CD14-positive monocyte (primary cell): ENCODE results near the gene ANAPC16. TPM values are rescaled to one million over a fixed set of nuclear protein-coding genes. Genes with fewer than 3 reads are reported as not detected.
A peak's percentile ranks its signal among the peaks of the same experiment; 100 is the strongest.

Source experiments
- DNase-seq, 3 donors: peaks; one replicate each; pipeline ENCODE4 v3.0.0-alpha.2; 2011 to 2022
- H2AFZ ChIP-seq: 2 replicates; pipeline ENCODE4 v1.6.0; 2012; ENCODE audit warnings: mild to moderate bottlenecking, low read depth, low read length, inconsistent platforms; ENCODE audit not compliant: insufficient read depth, poor library complexity, severe bottlenecking
- H3K27ac ChIP-seq, 2 donors: 1 replicate in 1 of 2; 2 replicates in 1 of 2; pipeline ENCODE4 v1.5.1; 2012 to 2013; ENCODE audit warnings: low read length in 2 of 2, control low read depth in 1 of 2, inconsistent platforms in 1 of 2, low read depth in 1 of 2, mild to moderate bottlenecking in 1 of 2
- H3K27me3 ChIP-seq, 2 donors: one replicate each; pipeline versions ENCODE4 v1.6.0 to v1.6.1; 2011 to 2013; ENCODE audit warnings: low read length in 2 of 2; ENCODE audit not compliant: control insufficient read depth in 2 of 2, insufficient read depth in 2 of 2
- H3K36me3 ChIP-seq, 2 donors: replicated peaks in 1 of 2; 1 replicate in 1 of 2; 2 replicates in 1 of 2; pipeline versions ENCODE4 v1.5.1 to v1.6.1; 2012 to 2013; ENCODE audit warnings: low read length in 2 of 2, control low read depth in 1 of 2, inconsistent platforms in 1 of 2, mild to moderate bottlenecking in 1 of 2; ENCODE audit not compliant: insufficient read depth in 2 of 2, control insufficient read depth in 1 of 2
- H3K4me1 ChIP-seq, 2 donors: 1 replicate in 1 of 2; 2 replicates in 1 of 2; pipeline versions ENCODE4 v1.5.1 to v1.6.1; 2012 to 2013; ENCODE audit warnings: low read length in 2 of 2, control low read depth in 1 of 2, inconsistent platforms in 1 of 2, mild to moderate bottlenecking in 1 of 2, moderate library complexity in 1 of 2; ENCODE audit not compliant: insufficient read depth in 2 of 2, control insufficient read depth in 1 of 2
- H3K4me2 ChIP-seq: replicated peaks from 2 replicates; pipeline ENCODE3; 2012; ENCODE audit warnings: low read length, moderate library complexity, mild to moderate bottlenecking; ENCODE audit not compliant: poor library complexity, severe bottlenecking; ENCODE audit errors: extremely low read depth
- H3K4me3 ChIP-seq, 3 experiments: fragments of 200-600 bp in 1 of 3; sonication (generic) in 1 of 3; replicated peaks in 1 of 3; 1 replicate in 2 of 3; 2 replicates in 1 of 3; pipeline ENCODE4 v1.5.1; 2011 to 2013; ENCODE audit warnings: low read length in 3 of 3, mild to moderate bottlenecking in 3 of 3, control low read depth in 2 of 3, low read depth in 2 of 3, inconsistent platforms in 1 of 3, moderate library complexity in 1 of 3
- H3K79me2 ChIP-seq: 2 replicates; pipeline ENCODE4 v1.6.0; 2012; ENCODE audit warnings: mild to moderate bottlenecking, control low read depth, inconsistent platforms, low read length, moderate library complexity; ENCODE audit not compliant: insufficient read depth
- H3K9ac ChIP-seq: 2 replicates; pipeline ENCODE4 v1.6.0; 2017; ENCODE audit warnings: low read length, mild to moderate bottlenecking; ENCODE audit not compliant: insufficient read depth, poor library complexity, severe bottlenecking
- H3K9me3 ChIP-seq, 2 donors: replicated peaks in 1 of 2; 1 replicate in 1 of 2; 2 replicates in 1 of 2; pipeline versions ENCODE4 v1.5.1 to v1.6.1; 2012 to 2013; ENCODE audit warnings: low read length in 2 of 2, control low read depth in 1 of 2; ENCODE audit not compliant: control insufficient read depth in 1 of 2, insufficient read depth in 1 of 2
- H4K20me1 ChIP-seq: 2 replicates; pipeline ENCODE4 v1.6.0; 2012; ENCODE audit warnings: mild to moderate bottlenecking, low read length, control low read depth, moderate library complexity; ENCODE audit not compliant: insufficient read depth
- H3K27ac Mint-ChIP-seq, 7 donors: one replicate each; pipeline ENCODE4 v1.8.0; 2020; ENCODE audit warnings: mild to moderate bottlenecking in 7 of 7, mixed read lengths in 7 of 7, moderate library complexity in 6 of 7, inconsistent platforms in 2 of 7
- H3K27me3 Mint-ChIP-seq, 3 donors: one replicate each; pipeline ENCODE4 v1.8.0; 2021 to 2022; ENCODE audit warnings: low read depth in 3 of 3, mild to moderate bottlenecking in 3 of 3, mixed read lengths in 3 of 3, moderate library complexity in 3 of 3, inconsistent platforms in 1 of 3
- H3K36me3 Mint-ChIP-seq, 2 donors: one replicate each; pipeline ENCODE4 v1.8.0; 2020; ENCODE audit warnings: mixed read lengths in 2 of 2, inconsistent platforms in 1 of 2, mild to moderate bottlenecking in 1 of 2
- H3K4me1 Mint-ChIP-seq: one replicate; pipeline ENCODE4 v1.8.0; 2020; ENCODE audit warnings: mild to moderate bottlenecking, mixed read lengths
- H3K4me3 Mint-ChIP-seq, 2 donors: one replicate each; pipeline ENCODE4 v1.8.0; 2020; ENCODE audit warnings: mild to moderate bottlenecking in 2 of 2, mixed read lengths in 2 of 2, moderate library complexity in 1 of 2
- H3K9me3 Mint-ChIP-seq, 7 donors: one replicate each; pipeline ENCODE4 v1.8.0; 2020 to 2022; ENCODE audit warnings: mixed read lengths in 7 of 7, mild to moderate bottlenecking in 6 of 7, moderate library complexity in 6 of 7, inconsistent platforms in 2 of 7
- WGBS: methylation state at CpG from one replicate; pipeline ENCODE4 v1.1.5; 2013; ENCODE audit warnings: missing lambda C conversion rate; ENCODE audit not compliant: insufficient coverage; 5-methylcytosine and 5-hydroxymethylcytosine counted together
- intact Hi-C, 2 donors: fragments of 100-400 bp; cut with micrococcal nuclease; formaldehyde crosslinking; loops; one replicate each; pipeline versions ENCODE4 v1.15.0 to v1.15.1; 2023
- polyA plus RNA-seq, 3 donors: library from polyadenylated mRNA; depleted of rRNA in 1 of 3; unstranded in 2 of 3; stranded (reverse) in 1 of 3; fragments of 300-500 nt in 2 of 3; fragments of >200 nt in 1 of 3; fragmentation: Illumina TruSeq in 2 of 3; gene quantifications; 1 replicate in 2 of 3; 2 replicates in 1 of 3; pipeline ENCODE4 v1.2.3, GENCODE V29; 2012 to 2021
- TF ChIP-seq, protein P1 (sequence below): fragments of 200-600 bp; IDR thresholded peaks from one replicate; pipeline ENCODE4 v1.8.0; 2022; ENCODE audit warnings: antibody characterized with exemption, mild to moderate bottlenecking

Gene ANAPC16
- polyA plus RNA-seq, 3 donors: 65.5 to 167 (median 148) TPM

DNA sequence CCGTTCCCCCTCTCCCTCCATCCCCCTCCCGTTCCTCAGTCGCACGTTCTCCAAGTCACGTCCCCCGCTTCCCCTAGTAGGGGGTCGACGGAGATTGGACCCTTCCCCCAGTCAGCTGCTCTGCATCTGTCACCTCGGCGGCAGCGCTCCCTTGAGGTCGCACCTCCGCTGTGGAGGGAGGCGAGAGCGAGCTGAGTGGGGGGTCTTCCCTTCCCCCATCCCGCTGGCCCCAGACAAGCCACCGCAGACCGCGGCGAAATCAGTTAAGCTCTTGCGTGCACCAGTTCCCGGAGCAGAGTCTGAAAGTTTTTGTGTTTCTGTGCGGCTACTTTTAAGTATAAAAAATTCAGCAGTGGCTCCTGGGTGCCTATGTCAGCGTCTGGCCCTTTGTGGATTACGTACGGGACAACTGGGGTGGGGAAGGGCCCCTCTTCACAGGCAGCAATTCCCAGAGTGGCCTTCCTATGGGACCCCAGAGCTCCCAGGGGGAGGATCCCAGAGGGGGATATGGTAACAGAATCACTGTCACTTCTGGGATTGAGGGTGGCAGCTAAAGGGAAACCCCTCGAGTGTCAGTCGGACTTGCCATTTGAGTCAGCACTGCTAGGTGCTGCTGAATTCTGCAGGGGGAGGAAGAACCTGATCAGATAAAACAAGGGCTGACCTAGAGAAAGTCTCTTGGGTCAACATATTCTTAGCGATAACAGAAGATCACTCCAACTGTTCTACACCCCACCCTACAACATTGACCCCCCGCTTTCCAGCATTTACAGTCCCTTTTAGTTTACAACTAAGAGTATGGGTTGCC lies 45.4 kb downstream of the ANAPC16 start:
- Histone ChIP-seq H3K79me2 (no peaks in the 10 kb centered on the region), H3K9me3 (no peaks in the 10 kb centered on the region), H2AFZ (peak overlapping the region; percentile 73), H3K4me3 (peak overlapping the region; percentile 63 to 79 (median 64)), H3K27me3 (no peaks in the 10 kb centered on the region), H3K9ac (peak overlapping the region; percentile 73), H4K20me1 (no peaks in the 10 kb centered on the region), H3K27ac (peak overlapping the region; percentile 59 to 86), H3K4me1 (peaks cover 40 to 42% of the 10 kb centered on the region in 2 donors), H3K36me3 (no peaks in the 10 kb centered on the region), H3K4me2 (peak overlapping the region; percentile 79)
- H3K27me3 Mint-ChIP-seq: peaks cover 0 to 2% (median 1%) of the 10 kb centered on the region in 3 donors
- peaks cover 0 to 2% of the 10 kb centered on the region in 2 donors for H3K36me3 Mint-ChIP-seq
- H3K4me3 Mint-ChIP-seq: peak overlapping the region; percentile 85 to 91
- WGBS: 0% methylated on average over 7 of the region's 30 CpGs
- H3K4me1 Mint-ChIP-seq: peaks cover 39% of the 10 kb centered on the region
- H3K27ac Mint-ChIP-seq: peak overlapping the region; percentile 74 to 95 (median 91)
- H3K9me3 Mint-ChIP-seq: no peaks in the 10 kb centered on the region
- intact Hi-C loops: loop anchor here in 1 of 2 donors (5.0 kb wide), 1 partner anchor 36 kb away; no protein-coding TSS in a partner anchor
- TF ChIP-seq, protein P1, sequence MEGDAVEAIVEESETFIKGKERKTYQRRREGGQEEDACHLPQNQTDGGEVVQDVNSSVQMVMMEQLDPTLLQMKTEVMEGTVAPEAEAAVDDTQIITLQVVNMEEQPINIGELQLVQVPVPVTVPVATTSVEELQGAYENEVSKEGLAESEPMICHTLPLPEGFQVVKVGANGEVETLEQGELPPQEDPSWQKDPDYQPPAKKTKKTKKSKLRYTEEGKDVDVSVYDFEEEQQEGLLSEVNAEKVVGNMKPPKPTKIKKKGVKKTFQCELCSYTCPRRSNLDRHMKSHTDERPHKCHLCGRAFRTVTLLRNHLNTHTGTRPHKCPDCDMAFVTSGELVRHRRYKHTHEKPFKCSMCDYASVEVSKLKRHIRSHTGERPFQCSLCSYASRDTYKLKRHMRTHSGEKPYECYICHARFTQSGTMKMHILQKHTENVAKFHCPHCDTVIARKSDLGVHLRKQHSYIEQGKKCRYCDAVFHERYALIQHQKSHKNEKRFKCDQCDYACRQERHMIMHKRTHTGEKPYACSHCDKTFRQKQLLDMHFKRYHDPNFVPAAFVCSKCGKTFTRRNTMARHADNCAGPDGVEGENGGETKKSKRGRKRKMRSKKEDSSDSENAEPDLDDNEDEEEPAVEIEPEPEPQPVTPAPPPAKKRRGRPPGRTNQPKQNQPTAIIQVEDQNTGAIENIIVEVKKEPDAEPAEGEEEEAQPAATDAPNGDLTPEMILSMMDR: no peak
- peak in 2 of 3 donors; percentile 26 to 84 for DNase-seq

DNA sequence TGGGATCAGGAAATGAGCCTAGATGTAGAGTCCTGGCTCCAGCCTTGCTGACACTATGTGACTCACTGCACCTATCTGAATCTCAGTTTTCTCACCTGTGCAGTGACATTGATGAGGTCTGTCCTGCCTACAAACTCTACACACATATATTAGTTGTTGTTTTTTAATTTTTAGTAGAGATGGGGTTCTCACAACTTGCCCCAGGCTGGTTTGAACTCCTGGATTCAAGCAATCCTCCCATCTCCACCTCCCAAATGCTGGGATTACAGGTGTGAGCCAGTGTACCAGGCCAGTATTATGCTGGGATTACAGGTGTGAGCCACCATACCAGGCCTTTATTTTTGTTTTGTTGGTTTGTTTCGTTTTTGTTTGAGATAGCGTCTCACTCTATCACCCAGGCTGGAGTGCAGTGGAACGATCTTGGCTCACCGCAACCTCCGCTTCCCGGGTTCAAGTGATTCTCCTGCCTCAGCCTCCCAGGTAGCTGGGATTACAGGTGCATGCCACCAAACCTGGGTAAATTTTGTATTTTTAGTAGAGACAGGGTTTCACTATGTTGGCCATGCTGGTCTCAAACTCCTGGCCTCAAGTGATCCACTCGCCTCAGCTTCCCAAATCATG lies 46.1 kb downstream of the ANAPC16 start:
- no peaks in the 10 kb centered on the region for H3K36me3 ChIP-seq
- peaks cover 33 to 35% of the 10 kb centered on the region in 2 donors for H3K4me1 ChIP-seq
- no peak overlapping the region for H2AFZ ChIP-seq
- no peaks in the 10 kb centered on the region for H3K27me3 ChIP-seq
- DNase-seq: no peak
- H4K20me1 ChIP-seq: no peaks in the 10 kb centered on the region
- no peaks in the 10 kb centered on the region for H3K9me3 ChIP-seq
- TF ChIP-seq, protein P1: no peak
- peak overlapping the region; percentile 79 for H3K4me2 ChIP-seq
- Mint-ChIP-seq H3K27me3 (peaks cover 0 to 2% (median 1%) of the 10 kb centered on the region in 3 donors), H3K4me3 (peak overlapping the region; percentile 85 to 91), H3K36me3 (peaks cover 0 to 2% of the 10 kb centered on the region in 2 donors), H3K27ac (peak overlapping the region in 3 of 7 donors; percentile 13 to 95 (median 19)), H3K9me3 (no peaks in the 10 kb centered on the region), H3K4me1 (peaks cover 35% of the 10 kb centered on the region)
- no peak overlapping the region for H3K9ac ChIP-seq
- intact Hi-C loops: loop anchor here in 1 of 2 donors (5.0 kb wide), 1 partner anchor 35 kb away; no protein-coding TSS in a partner anchor
- H3K27ac ChIP-seq: no peak overlapping the region
- peak overlapping the region in 1 of 3 experiments; percentile 79 for H3K4me3 ChIP-seq
- no peaks in the 10 kb centered on the region for H3K79me2 ChIP-seq
- WGBS: no CpG with 5 or more reads among the region's 7 CpGs
